ENCODE measurements around the gene PWP2.

- TF ChIP-seq POLR2A (IDR thresholded peaks at IDR 0.05), result no peak
- TF ChIP-seq CTCF (IDR thresholded peaks at IDR 0.05), result no peak
- TF ChIP-seq EP300 (IDR thresholded peaks at IDR 0.05), result no peak
Measured at GRCh38 chr21:44087426-44088400, 19.5 kb upstream of the PWP2 start.
